Hepatocyte (in vitro differentiated cells): ENCODE data around the gene FAM107A. TPM values are rescaled to one million over a fixed set of nuclear protein-coding genes. Genes with fewer than 3 reads are reported as not detected.

Experiments
- DNase-seq: peaks from one replicate; pipeline ENCODE4 v3.0.0-alpha.2; 2016; ENCODE audit warnings: low spot score
- H2AFZ ChIP-seq: fragments of 200-600 bp; sonication (generic); 2 replicates; pipeline ENCODE4 v1.6.0; 2016; ENCODE audit warnings: antibody characterized with exemption, mild to moderate bottlenecking
- H3K27ac ChIP-seq: fragments of 200-600 bp; sonication (generic); 2 replicates; pipeline ENCODE4 v1.5.1; 2016; ENCODE audit warnings: mild to moderate bottlenecking
- H3K27me3 ChIP-seq: fragments of 200-600 bp; sonication (generic); 2 replicates; pipeline ENCODE4 v1.6.1; 2016
- H3K36me3 ChIP-seq: fragments of 200-600 bp; sonication (generic); replicated peaks from 2 replicates; pipeline ENCODE4 v1.5.1; 2016; ENCODE audit warnings: low read depth; ENCODE audit not compliant: insufficient read depth
- H3K4me1 ChIP-seq: fragments of 200-600 bp; sonication (generic); 2 replicates; pipeline ENCODE4 v1.5.1; 2016; ENCODE audit warnings: mild to moderate bottlenecking, moderate library complexity; ENCODE audit not compliant: insufficient read depth
- H3K4me2 ChIP-seq: fragments of 200-600 bp; sonication (generic); 2 replicates; pipeline ENCODE4 v1.6.0; 2016
- H3K4me3 ChIP-seq: fragments of 200-600 bp; sonication (generic); 2 replicates; pipeline ENCODE4 v1.5.1; 2016; ENCODE audit warnings: mild to moderate bottlenecking
- H3K79me2 ChIP-seq: fragments of 200-600 bp; sonication (generic); 2 replicates; pipeline ENCODE4 v1.6.0; 2017; ENCODE audit warnings: mild to moderate bottlenecking
- H3K9me2 ChIP-seq: fragments of 200-600 bp; sonication (generic); replicated peaks from 2 replicates; pipeline ENCODE4 v1.6.0; 2017; ENCODE audit warnings: mild to moderate bottlenecking; ENCODE audit not compliant: insufficient read depth
- H3K9me3 ChIP-seq: fragments of 200-600 bp; sonication (generic); 2 replicates; pipeline ENCODE4 v1.5.1; 2016; ENCODE audit warnings: low read depth, mild to moderate bottlenecking
- H4K20me1 ChIP-seq: fragments of 200-600 bp; sonication (generic); 2 replicates; pipeline ENCODE4 v1.6.0; 2016; ENCODE audit warnings: mild to moderate bottlenecking; ENCODE audit not compliant: insufficient read depth, poor library complexity, severe bottlenecking
- CTCF ChIP-seq: fragments of 200-600 bp; sonication (generic); IDR thresholded peaks from 2 replicates; pipeline ENCODE4 v1.5.1; 2016; ENCODE audit warnings: antibody characterized with exemption, mild to moderate bottlenecking; ENCODE audit not compliant: poor library complexity
- EZH2 ChIP-seq: fragments of 200-600 bp; sonication (generic); IDR thresholded peaks from 2 replicates; pipeline ENCODE4 v1.6.1; 2016; ENCODE audit warnings: antibody characterized with exemption, mild to moderate bottlenecking, borderline replicate concordance
- EZH2phosphoT487 ChIP-seq: fragments of 200-600 bp; sonication (generic); IDR thresholded peaks from one replicate; pipeline ENCODE4 v1.6.1; 2018; ENCODE audit warnings: antibody characterized with exemption, mild to moderate bottlenecking, low read depth, moderate library complexity; ENCODE audit not compliant: unreplicated experiment, severe bottlenecking
- WGBS: methylation state at CpG from one replicate; pipeline ENCODE4 v1.1.6; 2016; ENCODE audit warnings: low lambda C conversion rate; ENCODE audit errors: missing lambda C conversion rate; 5-methylcytosine and 5-hydroxymethylcytosine counted together
- polyA plus RNA-seq: library from polyadenylated mRNA; unstranded; fragments of >200 nt; fragmentation: Nextera tagmentation; extraction: Ambion mirVana; gene quantifications from 2 replicates; pipeline ENCODE4 v1.2.1, GENCODE V29; 2016
- total RNA-seq: library from RNA; depleted of rRNA; stranded (reverse); fragments of >200 nt; gene quantifications from 2 replicates; pipeline ENCODE4 v1.2.3, GENCODE V29; 2014

The FAM107A gene
- total and polyA plus RNA-seq, 2 experiments from 2014 or later, result 0.40 to 0.93 TPM

GRCh38 chr3:58535531-58536500 lies 41.4 kb downstream of the FAM107A start:
- no peak overlapping the region for H3K4me3 ChIP-seq
- TF ChIP-seq CTCF (no peak), EZH2phosphoT487 (no peak), EZH2 (no peak)
- H3K9me2 ChIP-seq, result no peaks in the 10 kb centered on the region
- no peaks in the 10 kb centered on the region for H3K79me2 ChIP-seq
- peaks cover 31% of the 10 kb centered on the region for H3K4me1 ChIP-seq
- DNase-seq, result peak; percentile 74
- H3K4me2 ChIP-seq, result peak overlapping the region; percentile 71
- no peaks in the 10 kb centered on the region for H3K27me3 ChIP-seq
- no peaks in the 10 kb centered on the region for H3K36me3 ChIP-seq
- no peaks in the 10 kb centered on the region for H3K9me3 ChIP-seq
- WGBS, result 23% methylated on average over 2 of the region's 2 CpGs
- H4K20me1 ChIP-seq, result no peaks in the 10 kb centered on the region
- H2AFZ ChIP-seq, result no peak overlapping the region
- H3K27ac ChIP-seq, result peak overlapping the region; percentile 82

GRCh38 chr3:58534592-58535494 lies 42.3 kb downstream of the FAM107A start:
- Histone ChIP-seq H3K9me2 (no peaks in the 10 kb centered on the region), H3K36me3 (no peaks in the 10 kb centered on the region), H3K4me3 (no peak overlapping the region), H2AFZ (no peak overlapping the region), H3K27me3 (no peaks in the 10 kb centered on the region), H3K79me2 (no peaks in the 10 kb centered on the region), H3K4me2 (no peak overlapping the region), H3K4me1 (peaks cover 31% of the 10 kb centered on the region), H3K9me3 (no peaks in the 10 kb centered on the region), H3K27ac (peak overlapping the region; percentile 82), H4K20me1 (no peaks in the 10 kb centered on the region)
- DNase-seq, result no peak
- 93% methylated on average over 9 of the region's 9 CpGs for WGBS
- TF ChIP-seq CTCF, result no peak
- TF ChIP-seq EZH2phosphoT487, result no peak
- TF ChIP-seq EZH2, result no peak

- Histone ChIP-seq H3K27me3 (no peaks in the 10 kb centered on the region), H3K27ac (no peak overlapping the region), H3K4me3 (no peak overlapping the region), H3K4me1 (peaks cover 33% of the 10 kb centered on the region), H3K4me2 (no peak overlapping the region), H3K36me3 (no peaks in the 10 kb centered on the region), H3K79me2 (no peaks in the 10 kb centered on the region), H4K20me1 (no peaks in the 10 kb centered on the region), H3K9me2 (no peaks in the 10 kb centered on the region), H3K9me3 (no peaks in the 10 kb centered on the region), H2AFZ (no peak overlapping the region)
- peak; percentile 89 for DNase-seq
- WGBS, result 25% methylated on average over 11 of the region's 11 CpGs
- no peak for TF ChIP-seq EZH2
- peak; percentile 95 for TF ChIP-seq CTCF
- TF ChIP-seq EZH2phosphoT487, result no peak
Observed at GRCh38 chr3:58532794-58533220, 44.4 kb downstream of the FAM107A start.
